ENCODE results near the gene RABEP1. TPM values are rescaled to one million over a fixed set of nuclear protein-coding genes. Genes with fewer than 3 reads are reported as not detected.

RABEP1 gene
- total RNA-seq, 4 donors from 2014 or later: 16.5 to 27.4 (median 25.4) TPM

GRCh38 chr17:5396612-5397011 lies 114.5 kb downstream of the RABEP1 start:
- WGBS, 2 donors: 92 to 97% methylated on average over 2 of the region's 2 CpGs
- TF ChIP-seq POLR2A (IDR thresholded peaks at IDR 0.05): no peak
- TF ChIP-seq CTCF (IDR thresholded peaks at IDR 0.05): no peak
- intact Hi-C loops (cut with DNase I; ENCODE audit: low total_unique reads): no loop called here
- DNase-seq (ENCODE audit: low spot score in 2 of 2): no peak
- no peak overlapping the region for H3K4me3 ChIP-seq (ENCODE audit: low read depth, poor library complexity, severe bottlenecking)

DNA sequence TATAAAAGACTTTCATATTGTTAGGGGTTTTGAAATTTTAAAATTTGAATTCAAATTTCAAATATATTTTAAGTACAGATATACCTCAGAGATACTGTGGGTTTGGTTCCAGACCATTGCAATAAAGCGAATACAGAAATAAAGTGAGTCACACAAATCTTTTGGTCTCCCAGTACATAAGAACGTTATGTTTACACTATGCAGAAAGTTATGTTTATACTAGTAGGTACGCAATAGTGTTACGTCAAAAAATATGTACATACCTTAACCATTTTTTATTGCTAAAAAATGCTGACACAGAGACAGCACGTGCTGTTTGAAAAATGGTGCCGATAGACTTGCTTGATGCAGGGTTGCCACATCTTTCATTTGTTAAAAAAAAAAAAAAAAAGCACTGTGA lies 117.7 kb downstream of the RABEP1 start:
- no peak for TF ChIP-seq POLR2A (IDR thresholded peaks at IDR 0.05)
- no peak for TF ChIP-seq CTCF (IDR thresholded peaks at IDR 0.05)
- DNase-seq (ENCODE audit: low spot score in 2 of 2): no peak
- no peak overlapping the region for H3K4me3 ChIP-seq (ENCODE audit: low read depth, poor library complexity, severe bottlenecking)
- intact Hi-C loops (cut with DNase I; ENCODE audit: low total_unique reads): no loop called here
- 87 to 89% methylated on average over 6 of the region's 6 CpGs for whole genome bisulfite sequencing, 2 donors

- H3K4me3 ChIP-seq (ENCODE audit: low read depth, poor library complexity, severe bottlenecking): no peak overlapping the region
- 91 to 92% methylated on average over 4 of the region's 4 CpGs for WGBS, 2 donors
- TF ChIP-seq CTCF (IDR thresholded peaks at IDR 0.05): no peak
- TF ChIP-seq POLR2A (IDR thresholded peaks at IDR 0.05): no peak
- intact Hi-C loops (cut with DNase I; ENCODE audit: low total_unique reads): no loop called here
- no peak for DNase-seq (ENCODE audit: low spot score in 2 of 2)
Measured at GRCh38 chr17:5405400-5405799, 123.3 kb downstream of the RABEP1 start.

DNA sequence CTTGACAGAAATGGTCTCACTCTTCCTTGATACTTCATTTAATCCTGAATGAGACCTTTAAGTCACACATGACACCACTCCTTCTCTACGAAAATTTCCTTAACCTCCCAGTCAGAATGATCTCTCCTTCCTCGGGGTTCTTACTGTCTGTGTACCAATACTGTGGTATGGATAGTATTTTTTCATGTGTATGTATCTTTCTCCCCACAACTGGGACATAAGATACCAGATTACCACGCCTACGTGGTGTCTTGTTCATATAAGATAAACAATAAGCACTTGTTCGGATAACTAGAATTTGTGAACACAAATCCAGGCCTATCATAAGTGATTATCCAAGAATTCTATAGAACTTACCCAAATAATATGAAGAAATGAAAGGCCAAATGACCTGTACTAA lies 126.1 kb downstream of the RABEP1 start:
- intact Hi-C loops (cut with DNase I; ENCODE audit: low total_unique reads): no loop called here
- DNase-seq (ENCODE audit: low spot score in 2 of 2): no peak
- 83 to 86% methylated on average over 5 of the region's 5 CpGs for WGBS, 2 donors
- H3K4me3 ChIP-seq (ENCODE audit: low read depth, poor library complexity, severe bottlenecking): no peak overlapping the region
- TF ChIP-seq POLR2A (IDR thresholded peaks at IDR 0.05) (no peak), CTCF (IDR thresholded peaks at IDR 0.05) (no peak)

GRCh38 chr17:5410594-5411272 lies 128.6 kb downstream of the RABEP1 start:
- WGBS, 2 donors: 95 to 98% methylated on average over 7 of the region's 7 CpGs
- no peak for DNase-seq (ENCODE audit: low spot score in 2 of 2)
- no peak for TF ChIP-seq CTCF (IDR thresholded peaks at IDR 0.05)
- TF ChIP-seq POLR2A (IDR thresholded peaks at IDR 0.05): no peak
- intact Hi-C loops (cut with DNase I; ENCODE audit: low total_unique reads): no loop called here
- no peak overlapping the region for H3K4me3 ChIP-seq (ENCODE audit: low read depth, poor library complexity, severe bottlenecking)

GRCh38 chr17:5413682-5414081 lies 131.6 kb downstream of the RABEP1 start:
- no peak overlapping the region for H3K4me3 ChIP-seq (ENCODE audit: low read depth, poor library complexity, severe bottlenecking)
- 28 to 34% methylated on average over 4 of the region's 4 CpGs for WGBS, 2 donors
- no peak for DNase-seq (ENCODE audit: low spot score in 2 of 2)
- intact Hi-C loops (cut with DNase I; ENCODE audit: low total_unique reads): no loop called here
- no peak for TF ChIP-seq CTCF (IDR thresholded peaks at IDR 0.05)
- no peak for TF ChIP-seq POLR2A (IDR thresholded peaks at IDR 0.05)

Data from lower leg skin (tissue), 4 donors.